KOPT-K1 (cell line): Measurements from ENCODE around the gene PTPRE.

Source experiments
- H3K27ac ChIP-seq: fragments of 200-600 bp; sonication (generic); 2 replicates; pipeline ENCODE4 v1.5.1; 2016; ENCODE audit warnings: antibody characterized with exemption, mild to moderate bottlenecking, low read depth, low read length; ENCODE audit not compliant: poor library complexity, severe bottlenecking
- H3K36me3 ChIP-seq: fragments of 200-600 bp; sonication (generic); 2 replicates; pipeline ENCODE4 v1.5.1; 2017; ENCODE audit warnings: antibody characterized with exemption, mild to moderate bottlenecking, low read length, moderate library complexity; ENCODE audit not compliant: insufficient read depth
- H3K9me3 ChIP-seq: fragments of 200-600 bp; sonication (generic); 2 replicates; pipeline ENCODE4 v1.5.1; 2017; ENCODE audit warnings: antibody characterized with exemption, low read length, mild to moderate bottlenecking; ENCODE audit not compliant: insufficient read depth, poor library complexity, severe bottlenecking

The PTPRE gene

DNA sequence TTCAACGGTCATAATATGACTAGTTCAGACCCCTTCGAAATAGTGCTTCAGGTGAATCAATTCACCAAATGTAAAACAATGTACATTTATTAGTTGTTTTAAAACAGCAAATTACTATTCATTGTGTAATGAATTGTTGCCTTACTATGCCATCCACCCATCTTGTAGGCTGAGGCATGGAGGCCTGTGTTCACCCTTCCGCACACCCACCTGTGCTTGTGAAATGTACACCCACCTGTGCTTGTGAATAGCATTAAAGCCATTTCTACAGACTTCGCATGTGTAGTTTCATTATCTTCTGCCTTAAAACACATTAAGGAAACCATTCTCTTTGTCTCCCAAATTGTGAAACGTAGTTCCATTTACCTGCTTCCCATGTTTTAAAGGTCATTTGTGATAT, 31.0 kb upstream of the PTPRE start:
- H3K27ac ChIP-seq, result no peak overlapping the region
- no peaks in the 10 kb centered on the region for H3K9me3 ChIP-seq
- H3K36me3 ChIP-seq, result no peaks in the 10 kb centered on the region

DNA sequence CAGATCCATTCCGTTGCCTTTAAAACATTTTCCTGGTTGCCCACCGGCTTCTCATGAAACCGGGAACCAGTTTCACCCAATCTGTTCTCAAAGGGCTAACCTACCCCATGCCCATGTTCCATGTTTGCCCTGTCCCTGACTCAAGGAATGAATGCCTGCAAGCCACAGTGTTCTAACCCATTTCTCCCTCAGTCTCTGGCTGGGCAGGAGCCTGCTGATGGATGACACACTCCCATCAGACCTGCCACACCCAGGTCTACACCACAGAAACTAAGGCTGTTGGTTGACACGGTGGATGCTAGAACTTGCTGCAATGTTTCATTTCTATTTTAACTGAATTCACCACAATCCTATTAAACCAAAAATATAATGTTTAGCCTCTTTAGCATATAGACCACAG, 29.8 kb upstream of the PTPRE start:
- Histone ChIP-seq H3K9me3 (no peaks in the 10 kb centered on the region), H3K36me3 (no peaks in the 10 kb centered on the region), H3K27ac (no peak overlapping the region)

GRCh38 chr10:127877699-127878098, 29.2 kb upstream of the PTPRE start:
- Histone ChIP-seq H3K36me3 (no peaks in the 10 kb centered on the region), H3K27ac (no peak overlapping the region), H3K9me3 (no peaks in the 10 kb centered on the region)

DNA sequence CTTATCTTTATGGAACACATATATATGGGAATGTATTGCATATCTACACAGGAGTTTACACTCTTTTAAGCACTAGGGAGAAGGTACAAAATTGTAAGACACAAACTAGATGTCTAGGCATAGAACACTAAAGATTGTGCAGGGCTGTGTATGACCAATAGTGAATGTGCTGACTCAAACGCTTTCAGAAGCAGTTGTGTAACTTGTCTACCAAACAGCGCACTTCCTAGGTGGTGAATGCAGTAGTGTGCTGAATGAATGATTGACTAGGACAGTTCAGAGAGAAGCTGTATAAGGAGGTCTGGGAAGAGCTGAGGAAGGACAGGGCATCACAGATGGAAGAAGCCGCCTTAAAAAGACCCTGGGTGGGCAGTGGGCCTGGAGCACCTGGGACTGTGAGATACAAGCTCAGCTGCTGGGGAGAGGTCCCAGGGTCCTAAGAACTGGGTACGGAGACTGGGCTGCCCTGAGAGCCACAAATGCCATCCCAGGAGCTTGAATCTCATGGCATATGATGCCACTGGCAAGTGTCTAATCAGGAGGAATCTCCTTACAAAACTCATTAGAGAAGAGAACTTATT, 28.3 kb upstream of the PTPRE start:
- Histone ChIP-seq H3K9me3 (no peaks in the 10 kb centered on the region), H3K36me3 (no peaks in the 10 kb centered on the region), H3K27ac (no peak overlapping the region)

GRCh38 chr10:127880557-127880956, 26.3 kb upstream of the PTPRE start:
- Histone ChIP-seq H3K36me3 (no peaks in the 10 kb centered on the region), H3K27ac (no peak overlapping the region), H3K9me3 (no peaks in the 10 kb centered on the region)

GRCh38 chr10:127881262-127881661, 25.6 kb upstream of the PTPRE start:
- Histone ChIP-seq H3K9me3 (no peaks in the 10 kb centered on the region), H3K36me3 (no peaks in the 10 kb centered on the region), H3K27ac (no peak overlapping the region)

DNA sequence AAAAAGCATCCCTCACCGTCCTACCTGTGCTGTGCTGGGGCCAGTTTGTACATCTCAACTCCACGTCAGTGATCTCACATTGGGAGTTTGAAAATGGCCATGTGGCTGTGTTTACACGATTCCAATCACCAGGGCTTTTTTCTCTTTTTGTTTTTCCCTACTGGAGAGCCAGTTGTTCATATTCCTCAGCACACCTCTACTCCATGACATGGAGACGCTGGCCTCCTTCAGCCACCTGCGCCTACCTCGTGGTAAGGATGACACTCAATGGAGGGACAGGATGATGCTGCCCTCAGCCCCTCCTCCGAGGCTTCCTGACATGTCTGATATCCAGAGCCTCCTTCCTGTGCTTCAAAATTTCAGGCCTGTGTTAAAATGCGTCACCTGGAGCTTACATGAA, 24.5 kb upstream of the PTPRE start:
- H3K36me3 ChIP-seq, result no peaks in the 10 kb centered on the region
- no peak overlapping the region for H3K27ac ChIP-seq
- no peaks in the 10 kb centered on the region for H3K9me3 ChIP-seq

- H3K27ac ChIP-seq, result no peak overlapping the region
- H3K36me3 ChIP-seq, result no peaks in the 10 kb centered on the region
- no peaks in the 10 kb centered on the region for H3K9me3 ChIP-seq
Measured at GRCh38 chr10:127882801-127883459, 24.0 kb upstream of the PTPRE start.

- no peaks in the 10 kb centered on the region for H3K9me3 ChIP-seq
- H3K36me3 ChIP-seq, result no peaks in the 10 kb centered on the region
- H3K27ac ChIP-seq, result no peak overlapping the region
Measured at GRCh38 chr10:127883516-127883915, 23.4 kb upstream of the PTPRE start.

GRCh38 chr10:127884501-127884900, 22.4 kb upstream of the PTPRE start:
- no peaks in the 10 kb centered on the region for H3K36me3 ChIP-seq
- H3K27ac ChIP-seq, result no peak overlapping the region
- no peaks in the 10 kb centered on the region for H3K9me3 ChIP-seq

DNA sequence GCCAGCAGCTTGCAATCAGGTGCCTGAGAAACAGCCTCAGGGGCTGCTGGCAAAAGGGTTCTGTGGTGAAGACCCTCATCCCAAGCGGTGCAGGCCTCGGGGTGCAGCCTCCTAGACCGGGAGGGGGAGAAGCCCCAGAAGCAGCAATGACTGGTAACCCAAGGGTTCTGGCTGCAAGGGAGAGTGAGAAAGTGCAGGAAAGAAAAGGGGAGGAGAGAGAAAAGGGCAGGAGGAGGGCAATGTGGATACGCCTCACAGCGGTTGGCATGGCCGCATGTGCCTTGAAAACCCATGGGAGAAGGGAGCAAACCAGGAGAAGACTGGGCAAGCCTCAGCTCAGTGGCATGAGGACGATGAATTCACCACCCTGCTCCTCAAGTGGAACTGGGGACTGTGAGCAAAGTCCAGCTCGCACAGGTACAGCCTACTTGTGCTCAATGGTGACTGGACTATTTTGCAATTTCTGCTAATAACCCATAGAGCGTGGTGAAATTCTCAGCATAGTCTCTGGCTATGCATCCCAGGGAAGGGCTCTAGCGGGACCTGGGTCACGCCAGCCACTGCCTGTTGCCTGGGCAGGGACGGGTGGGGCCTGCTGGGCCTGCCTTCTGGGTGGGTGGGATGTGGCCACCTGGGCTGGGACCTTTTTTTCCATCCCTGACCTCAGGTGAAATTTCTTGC, 20.4 kb upstream of the PTPRE start:
- Histone ChIP-seq H3K36me3 (no peaks in the 10 kb centered on the region), H3K27ac (no peak overlapping the region), H3K9me3 (no peaks in the 10 kb centered on the region)

- Histone ChIP-seq H3K36me3 (no peaks in the 10 kb centered on the region), H3K27ac (no peak overlapping the region), H3K9me3 (no peaks in the 10 kb centered on the region)
Measured at GRCh38 chr10:127887541-127888415, 19.1 kb upstream of the PTPRE start.

DNA sequence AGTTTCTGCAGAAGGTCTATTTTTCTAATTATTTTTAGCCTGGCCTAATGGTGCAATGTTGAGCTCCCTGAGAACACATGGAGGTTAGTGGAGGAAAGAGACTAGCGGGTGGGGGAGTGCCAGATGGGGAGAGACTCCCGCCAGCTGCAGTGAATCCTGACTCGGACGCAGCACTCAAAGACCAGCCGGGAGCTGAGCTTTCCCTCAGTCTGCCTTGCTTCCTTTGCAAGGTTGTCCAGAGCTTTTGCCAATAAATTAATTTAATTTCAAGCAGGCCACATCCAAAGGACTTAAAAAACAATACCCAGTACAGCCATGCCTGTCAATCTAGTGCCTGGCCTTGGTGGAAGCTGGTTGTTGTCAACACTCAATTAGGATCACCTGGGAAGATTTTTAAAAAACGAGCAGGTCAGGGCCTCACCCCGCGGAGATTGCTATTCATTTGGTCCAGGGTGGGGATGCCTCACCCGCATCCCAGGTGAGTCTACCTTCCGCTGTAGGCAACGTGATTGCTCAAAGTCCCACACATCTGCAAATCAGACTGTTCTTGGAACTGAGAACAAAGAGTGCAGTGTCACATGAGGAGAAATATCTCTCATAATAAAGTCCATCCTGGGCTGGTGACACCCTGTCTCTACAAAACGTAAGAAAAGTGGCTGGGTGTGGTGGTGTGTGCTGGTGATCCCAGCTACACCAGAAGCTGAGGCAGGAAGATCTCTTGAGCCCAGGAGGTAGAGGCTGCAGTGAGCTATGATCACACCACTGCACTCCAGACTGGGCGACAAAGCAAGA, 18.2 kb upstream of the PTPRE start:
- Histone ChIP-seq H3K27ac (no peak overlapping the region), H3K36me3 (no peaks in the 10 kb centered on the region), H3K9me3 (no peaks in the 10 kb centered on the region)

DNA sequence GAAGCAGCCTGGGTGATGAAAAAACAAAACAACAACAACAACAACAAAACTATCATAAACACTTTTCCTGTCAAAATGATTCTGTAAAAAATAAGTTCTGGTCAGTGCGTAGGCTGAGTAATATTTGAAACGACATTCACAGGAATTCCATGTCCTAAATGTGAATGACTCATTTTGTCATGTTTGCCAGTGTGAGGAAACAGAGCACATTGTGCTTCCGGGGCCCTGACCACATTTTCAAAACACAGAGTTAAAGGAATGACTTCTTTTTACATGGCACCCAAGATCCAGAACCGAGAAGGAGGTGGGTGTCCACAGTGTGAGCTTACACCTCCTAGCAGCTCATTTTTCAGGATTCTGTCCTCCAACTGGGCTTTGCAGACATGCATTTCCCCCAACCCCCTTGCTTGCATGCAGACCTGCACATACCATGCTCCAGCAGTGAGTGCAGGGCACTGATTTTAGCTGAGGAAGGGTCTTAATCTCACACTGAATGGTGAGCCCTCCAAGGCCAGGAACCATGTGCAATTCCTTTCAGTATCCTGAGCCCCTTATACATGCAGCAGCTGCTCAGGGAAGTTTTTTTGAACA, 17.2 kb upstream of the PTPRE start:
- Histone ChIP-seq H3K27ac (no peak overlapping the region), H3K9me3 (no peaks in the 10 kb centered on the region), H3K36me3 (no peaks in the 10 kb centered on the region)
